Sigmoid colon (tissue), 7 donors: ENCODE results near the gene PRDX2. TPM values are rescaled to one million over a fixed set of nuclear protein-coding genes. Genes with fewer than 3 reads are reported as not detected.

Source experiments
- DNase-seq: peaks from one replicate; pipeline ENCODE4 v3.0.0-alpha.2; 2019
- H3K27ac ChIP-seq, 4 donors: fragments of 200-600 bp; sonication (generic); one replicate each; pipeline ENCODE4 v1.5.1; 2016 to 2019; ENCODE audit warnings: mild to moderate bottlenecking in 1 of 4
- H3K27me3 ChIP-seq, 3 donors: fragments of 200-600 bp; sonication (generic); one replicate each; pipeline ENCODE4 v1.5.1; 2019; ENCODE audit warnings: mild to moderate bottlenecking in 1 of 3
- H3K36me3 ChIP-seq, 4 donors: fragments of 200-600 bp; sonication (generic); one replicate each; pipeline ENCODE4 v1.5.1; 2016 to 2019
- H3K4me1 ChIP-seq, 4 donors: fragments of 200-600 bp; sonication (generic); one replicate each; pipeline ENCODE4 v1.5.1; 2017 to 2019
- H3K4me3 ChIP-seq, 4 donors: fragments of 200-600 bp; sonication (generic); one replicate each; pipeline ENCODE4 v1.5.1; 2017 to 2019; ENCODE audit warnings: mild to moderate bottlenecking in 2 of 4, moderate library complexity in 1 of 4
- H3K9me3 ChIP-seq, 4 donors: fragments of 200-600 bp in 3 of 4; sonication (generic) in 3 of 4; one replicate each; pipeline versions ENCODE4 v1.5.1 to v1.6.1; 2013 to 2019
- CTCF ChIP-seq, 4 experiments: fragments of 450-650 bp in 3 of 4; fragments of 200-600 bp in 1 of 4; IDR thresholded peaks; one replicate each; pipeline ENCODE4 v1.5.1; 2016 to 2019; ENCODE audit warnings: antibody characterized with exemption in 4 of 4, mild to moderate bottlenecking in 3 of 4, moderate library complexity in 2 of 4
- EP300 ChIP-seq, 4 donors: sonication (generic); formaldehyde crosslinking; IDR thresholded peaks; one replicate each; pipeline ENCODE4 v1.6.1; 2017; ENCODE audit warnings: antibody characterized with exemption in 4 of 4
- POLR2A ChIP-seq, 2 donors: fragments of 450-650 bp; IDR thresholded peaks; one replicate each; pipeline ENCODE4 v1.6.1; 2016; ENCODE audit warnings: antibody characterized with exemption in 2 of 2, mild to moderate bottlenecking in 2 of 2, moderate library complexity in 2 of 2
- POLR2AphosphoS5 ChIP-seq, 4 donors: sonication (generic); formaldehyde crosslinking; IDR thresholded peaks; one replicate each; pipeline ENCODE4 v1.6.1; 2017; ENCODE audit warnings: antibody characterized with exemption in 4 of 4
- WGBS, 2 donors: extraction: QIAGEN DNeasy Blood & Tissue Kit; methylation state at CpG; one replicate each; pipeline ENCODE4 v1.1.7; 2013; 5-methylcytosine and 5-hydroxymethylcytosine counted together
- intact Hi-C: fragments of 100-400 bp; cut with DNase I; formaldehyde crosslinking; loops from one replicate; pipeline ENCODE4 v1.15.1; 2023
- polyA plus RNA-seq, 3 donors: library from polyadenylated mRNA; stranded (reverse); fragments of 200-250 nt; gene quantifications; one replicate each; pipeline ENCODE4 v1.2.3, GENCODE V29; 2013
- total RNA-seq, 4 donors: library from RNA; depleted of rRNA; stranded (reverse); fragments of >200 nt; gene quantifications; one replicate each; pipeline ENCODE4 v1.1.0, GENCODE V29; 2016
- donor health status: healthy with polysubstance abuse.
- donor health status: Bipolar disorder and iron deficiency.
- donor health status: healthy.

The PRDX2 gene
- total and polyA plus RNA-seq, 7 donors: 248 to 379 (median 277) TPM

GRCh38 chr19:12843328-12843727 lies 41.7 kb upstream of the PRDX2 start:
- WGBS, 2 donors: 80 to 89% methylated on average over 11 of the region's 11 CpGs
- Histone ChIP-seq H3K4me3 (no peak overlapping the region), H3K4me1 (peaks cover 0 to 31% (median 23%) of the 10 kb centered on the region in 4 donors), H3K9me3 (no peaks in the 10 kb centered on the region), H3K27ac (no peak overlapping the region), H3K27me3 (peaks cover 38 to 76% (median 57%) of the 10 kb centered on the region in 3 donors), H3K36me3 (no peaks in the 10 kb centered on the region)
- TF ChIP-seq CTCF (IDR thresholded peaks at IDR 0.05): no peak
- TF ChIP-seq EP300 (IDR thresholded peaks at IDR 0.05): no peak
- no peak for TF ChIP-seq POLR2A (IDR thresholded peaks at IDR 0.05)
- TF ChIP-seq POLR2AphosphoS5 (IDR thresholded peaks at IDR 0.05): no peak
- DNase-seq: no peak
- intact Hi-C loops: no loop called here

DNA sequence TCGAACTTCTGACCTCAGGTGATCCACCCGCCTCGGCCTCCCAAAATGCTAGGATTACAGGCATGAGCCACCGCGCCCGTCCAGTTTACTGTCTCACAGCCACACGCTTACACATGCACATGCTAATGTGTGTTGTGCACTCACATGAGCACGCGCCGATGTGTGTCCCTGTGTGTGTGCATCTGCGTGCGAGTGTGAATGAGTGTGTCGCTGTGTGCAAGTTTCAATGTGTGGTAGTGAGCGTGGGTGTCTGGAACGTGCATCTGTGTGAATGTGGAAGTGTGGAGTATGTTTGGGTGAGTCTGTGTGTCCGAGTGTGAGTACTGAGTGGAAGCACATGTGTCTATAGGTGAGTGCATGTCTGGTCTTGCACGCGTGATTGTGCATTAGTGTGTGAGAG lies 40.9 kb upstream of the PRDX2 start:
- no peak overlapping the region for H3K4me3 ChIP-seq
- WGBS, 2 donors: 88 to 94% methylated on average over 18 of the region's 18 CpGs
- H3K27me3 ChIP-seq: peaks cover 46 to 85% (median 65%) of the 10 kb centered on the region in 3 donors
- no peak for DNase-seq
- intact Hi-C loops: no loop called here
- no peaks in the 10 kb centered on the region for H3K36me3 ChIP-seq
- TF ChIP-seq EP300 (IDR thresholded peaks at IDR 0.05): no peak
- no peak for TF ChIP-seq POLR2AphosphoS5 (IDR thresholded peaks at IDR 0.05)
- TF ChIP-seq CTCF (IDR thresholded peaks at IDR 0.05): no peak
- TF ChIP-seq POLR2A (IDR thresholded peaks at IDR 0.05): no peak
- no peak overlapping the region for H3K27ac ChIP-seq
- no peaks in the 10 kb centered on the region for H3K9me3 ChIP-seq
- peaks cover 0 to 28% (median 22%) of the 10 kb centered on the region in 4 donors for H3K4me1 ChIP-seq

- H3K9me3 ChIP-seq: no peaks in the 10 kb centered on the region
- H3K27me3 ChIP-seq: peaks cover 53 to 87% (median 75%) of the 10 kb centered on the region in 3 donors
- H3K27ac ChIP-seq: no peak overlapping the region
- intact Hi-C loops: no loop called here
- no peaks in the 10 kb centered on the region for H3K36me3 ChIP-seq
- DNase-seq: no peak
- peak overlapping the region in 1 of 4 donors; percentile 15 for H3K4me3 ChIP-seq
- TF ChIP-seq POLR2AphosphoS5 (IDR thresholded peaks at IDR 0.05) (no peak), POLR2A (IDR thresholded peaks at IDR 0.05) (no peak)
- peaks cover 0 to 23% (median 17%) of the 10 kb centered on the region in 4 donors for H3K4me1 ChIP-seq
- 3 to 8% methylated on average over 29 of the region's 29 CpGs for WGBS, 2 donors
These were observed 39.5 kb upstream of the PRDX2 start for GRCh38 chr19:12841094-12841493.

DNA sequence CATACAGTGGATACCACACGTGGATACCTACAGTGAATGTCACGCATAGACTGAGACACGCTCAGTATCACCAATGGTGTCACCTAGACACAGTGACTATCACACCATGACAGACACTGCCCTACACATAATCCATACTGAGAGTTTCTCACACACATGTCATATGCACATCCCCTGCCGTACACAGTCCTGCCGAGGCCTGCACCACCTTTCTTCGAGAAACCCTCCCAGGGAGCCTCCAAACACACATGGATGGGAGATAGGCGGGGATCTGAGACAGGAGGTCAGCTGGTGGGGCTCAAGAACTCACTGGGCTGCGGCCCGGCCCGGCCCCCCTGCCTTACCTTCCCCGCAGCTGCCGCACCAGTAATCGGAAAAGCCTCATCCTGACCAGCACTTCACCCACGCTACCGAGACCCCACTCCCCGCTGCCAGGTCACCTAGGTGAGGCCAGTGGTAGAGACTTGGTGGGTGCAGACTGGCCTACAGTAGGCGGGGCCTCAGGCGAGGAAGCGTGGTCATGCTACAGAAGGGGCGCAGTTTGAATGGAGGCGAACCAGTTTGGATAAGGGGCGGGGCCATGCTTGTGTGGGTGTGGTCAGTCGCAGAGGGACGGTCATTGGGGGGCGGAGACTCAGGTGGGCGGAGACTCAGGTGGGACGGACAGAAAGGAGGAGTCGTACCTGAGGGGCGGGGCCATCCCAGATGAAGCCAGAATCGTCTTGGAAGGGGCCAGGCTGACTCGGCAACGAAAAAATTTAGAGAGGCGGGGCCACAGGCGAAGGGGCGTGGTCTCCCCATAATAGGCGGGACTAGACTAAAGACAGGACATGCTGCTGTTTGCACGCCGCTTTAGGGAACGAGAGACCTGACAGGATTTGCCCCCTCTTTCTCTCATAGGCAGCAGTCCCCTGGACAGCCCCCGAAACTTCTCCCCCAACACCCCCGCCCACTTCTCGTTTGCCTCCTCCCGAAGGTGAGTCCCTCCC lies 38.8 kb upstream of the PRDX2 start:
- DNase-seq: no peak
- Histone ChIP-seq H3K36me3 (no peaks in the 10 kb centered on the region), H3K4me3 (peak overlapping the region in 1 of 4 donors; percentile 15), H3K9me3 (no peaks in the 10 kb centered on the region), H3K27me3 (peaks cover 60 to 93% (median 81%) of the 10 kb centered on the region in 3 donors), H3K4me1 (peaks cover 0 to 23% (median 17%) of the 10 kb centered on the region in 4 donors), H3K27ac (no peak overlapping the region)
- WGBS, 2 donors: 20 to 25% methylated on average over 43 of the region's 43 CpGs
- TF ChIP-seq POLR2A (IDR thresholded peaks at IDR 0.05) (no peak), CTCF (IDR thresholded peaks at IDR 0.05) (no peak), POLR2AphosphoS5 (IDR thresholded peaks at IDR 0.05) (no peak), EP300 (IDR thresholded peaks at IDR 0.05) (no peak)
- intact Hi-C loops: no loop called here
